ENCODE measurements around the gene LPCAT2.

The LPCAT2 gene, protein sequence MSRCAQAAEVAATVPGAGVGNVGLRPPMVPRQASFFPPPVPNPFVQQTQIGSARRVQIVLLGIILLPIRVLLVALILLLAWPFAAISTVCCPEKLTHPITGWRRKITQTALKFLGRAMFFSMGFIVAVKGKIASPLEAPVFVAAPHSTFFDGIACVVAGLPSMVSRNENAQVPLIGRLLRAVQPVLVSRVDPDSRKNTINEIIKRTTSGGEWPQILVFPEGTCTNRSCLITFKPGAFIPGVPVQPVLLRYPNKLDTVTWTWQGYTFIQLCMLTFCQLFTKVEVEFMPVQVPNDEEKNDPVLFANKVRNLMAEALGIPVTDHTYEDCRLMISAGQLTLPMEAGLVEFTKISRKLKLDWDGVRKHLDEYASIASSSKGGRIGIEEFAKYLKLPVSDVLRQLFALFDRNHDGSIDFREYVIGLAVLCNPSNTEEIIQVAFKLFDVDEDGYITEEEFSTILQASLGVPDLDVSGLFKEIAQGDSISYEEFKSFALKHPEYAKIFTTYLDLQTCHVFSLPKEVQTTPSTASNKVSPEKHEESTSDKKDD

DNA sequence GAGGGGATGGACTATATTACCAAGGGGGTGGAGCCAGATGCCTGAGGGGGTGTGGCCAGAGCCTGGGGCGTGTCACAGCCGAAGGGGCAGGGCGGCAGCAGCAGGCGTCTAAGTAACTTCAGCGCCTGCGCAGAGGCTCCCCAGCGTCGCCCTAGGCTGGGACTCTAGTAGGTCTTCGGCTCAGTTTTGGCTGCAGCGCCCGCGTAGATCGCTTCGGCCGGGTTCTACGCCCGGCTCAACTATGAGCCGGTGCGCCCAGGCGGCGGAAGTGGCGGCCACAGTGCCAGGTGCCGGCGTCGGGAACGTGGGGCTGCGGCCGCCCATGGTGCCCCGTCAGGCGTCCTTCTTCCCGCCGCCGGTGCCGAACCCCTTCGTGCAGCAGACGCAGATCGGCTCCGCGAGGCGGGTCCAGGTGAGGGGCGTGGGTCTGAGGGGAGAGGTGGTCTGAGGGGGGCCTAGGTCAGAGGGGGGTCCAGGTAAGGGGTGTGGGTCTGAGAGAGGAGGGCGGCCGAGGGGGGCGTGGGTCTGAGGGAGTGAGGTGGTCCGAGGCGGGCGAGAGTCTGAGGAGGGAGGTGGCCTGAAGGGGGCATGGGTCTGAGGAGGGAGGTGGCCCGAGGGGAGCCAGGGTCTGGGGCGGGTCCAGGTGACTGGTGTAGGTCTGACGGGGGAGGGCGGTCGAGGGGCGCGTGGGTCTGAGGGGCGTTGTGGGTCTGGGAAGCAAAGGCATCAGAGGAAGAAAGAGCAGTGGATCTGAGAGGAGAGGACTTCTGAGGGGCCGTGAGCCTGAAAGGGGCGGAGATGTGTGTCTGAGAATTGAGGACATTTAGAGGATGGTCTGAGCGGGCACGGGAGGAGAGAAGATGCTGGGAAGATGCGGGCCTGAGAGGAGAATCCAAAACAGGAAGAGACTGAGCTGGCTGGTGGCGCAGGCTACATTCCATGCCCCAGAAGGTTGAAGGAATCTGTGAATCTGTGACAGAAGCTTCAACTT lies at the start of gene LPCAT2:
Gene LPCAT2 (plus strand): TSS at position 132 of the 991 bp plus-strand sequence. CDS start 110 bp downstream, at position 242.
- DNase-seq: peak; percentile 17

GRCh38 chr16:55462241-55462640 lies 46.6 kb upstream of the LPCAT2 start:
- DNase-seq: no peak

DNA sequence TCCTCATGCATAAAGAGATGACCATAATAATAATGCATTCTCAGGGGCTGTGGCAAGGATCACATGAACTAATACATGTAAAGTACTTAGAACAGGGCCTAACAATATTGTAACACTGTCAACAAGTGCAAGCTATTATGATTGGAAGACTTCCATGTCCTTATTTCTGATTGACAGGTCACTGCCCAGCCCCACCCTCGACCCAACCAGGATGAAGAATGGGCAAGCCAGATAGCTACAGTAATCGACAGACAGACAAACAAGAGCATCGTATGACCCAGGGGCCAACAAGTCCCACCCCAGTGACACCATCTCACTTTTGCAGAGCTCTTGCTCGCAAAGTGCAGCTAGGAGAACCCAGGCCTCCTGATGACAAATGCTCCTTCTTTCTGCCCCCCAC lies 44.5 kb upstream of the LPCAT2 start:
- no peak for DNase-seq

DNA sequence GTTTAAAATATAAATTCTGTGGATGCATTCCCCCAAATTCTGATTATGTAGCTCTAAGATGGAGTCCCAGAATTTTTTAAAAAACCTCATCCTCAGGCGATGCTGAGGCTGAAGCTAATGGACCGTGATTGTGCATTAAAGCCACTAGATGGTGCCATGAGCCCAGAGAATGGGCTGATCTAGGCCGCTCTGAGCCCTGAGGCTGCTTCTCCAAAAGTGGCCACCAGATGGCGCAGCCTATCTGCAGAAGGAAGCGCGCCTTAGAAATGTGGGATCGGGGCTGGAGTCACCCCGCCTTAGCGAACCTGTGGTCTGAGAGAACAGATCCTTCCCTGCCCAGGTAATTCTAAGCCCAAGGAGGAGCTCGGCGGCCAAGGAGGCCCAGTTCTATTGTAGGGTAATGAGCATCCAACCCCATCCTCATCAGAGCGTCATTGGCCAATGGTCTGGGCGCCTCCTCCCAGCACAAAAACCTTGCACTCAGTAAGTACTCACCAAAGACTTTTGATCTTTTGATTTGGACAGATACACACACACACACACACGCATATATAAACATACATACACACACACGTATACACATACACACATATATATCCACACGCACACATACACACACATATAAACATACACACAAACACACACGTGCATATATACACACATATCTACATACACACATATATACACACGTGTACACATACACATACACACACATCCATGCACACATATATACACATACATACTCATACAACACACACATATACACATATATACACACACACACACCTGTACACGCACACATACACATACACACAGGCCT lies 43.6 kb upstream of the LPCAT2 start:
- DNase-seq: peak; percentile 71

GRCh38 chr16:55466209-55466608 lies 42.7 kb upstream of the LPCAT2 start:
- DNase-seq: no peak

- DNase-seq: no peak
Observed at GRCh38 chr16:55467898-55468297, 41.0 kb upstream of the LPCAT2 start.

- DNase-seq: no peak
Observed at GRCh38 chr16:55468352-55468990, 40.4 kb upstream of the LPCAT2 start.

DNA sequence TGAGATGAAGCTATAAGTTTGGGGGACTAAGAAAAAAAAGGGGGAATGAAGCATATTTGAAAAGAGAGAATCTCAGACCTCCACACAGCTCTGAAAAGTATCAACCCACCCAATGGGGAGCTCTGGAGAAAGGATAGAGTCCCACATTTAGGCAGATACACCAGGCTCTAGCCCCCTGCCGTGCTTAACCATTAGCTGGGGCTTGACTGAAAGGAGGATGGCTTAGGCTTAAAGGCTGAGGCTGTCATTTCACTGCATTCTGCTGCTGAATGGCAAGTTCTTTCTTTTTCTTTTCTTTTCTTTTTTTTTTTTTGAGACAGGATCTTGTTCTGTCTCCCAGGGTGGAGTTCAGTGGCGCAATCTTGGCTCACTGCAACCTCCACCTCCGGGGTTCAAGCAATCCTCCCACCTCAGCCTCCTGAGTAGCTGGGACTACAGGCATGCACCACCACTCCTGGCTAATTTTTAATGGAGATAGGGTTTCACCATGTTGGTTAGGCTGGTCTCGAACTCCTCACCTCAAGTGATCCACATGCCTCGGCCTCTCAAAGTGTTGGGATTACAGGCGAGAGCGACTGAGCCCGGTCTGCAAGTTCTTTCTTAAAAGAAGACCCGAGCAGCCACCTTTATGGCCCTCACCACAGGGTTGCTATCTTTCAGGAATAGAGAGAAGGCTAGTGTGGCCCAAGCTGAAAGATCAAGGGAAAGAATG lies 38.9 kb upstream of the LPCAT2 start:
- no peak for DNase-seq

GRCh38 chr16:55470533-55471371 lies 38.1 kb upstream of the LPCAT2 start:
- DNase-seq: peak; percentile 31

DNA sequence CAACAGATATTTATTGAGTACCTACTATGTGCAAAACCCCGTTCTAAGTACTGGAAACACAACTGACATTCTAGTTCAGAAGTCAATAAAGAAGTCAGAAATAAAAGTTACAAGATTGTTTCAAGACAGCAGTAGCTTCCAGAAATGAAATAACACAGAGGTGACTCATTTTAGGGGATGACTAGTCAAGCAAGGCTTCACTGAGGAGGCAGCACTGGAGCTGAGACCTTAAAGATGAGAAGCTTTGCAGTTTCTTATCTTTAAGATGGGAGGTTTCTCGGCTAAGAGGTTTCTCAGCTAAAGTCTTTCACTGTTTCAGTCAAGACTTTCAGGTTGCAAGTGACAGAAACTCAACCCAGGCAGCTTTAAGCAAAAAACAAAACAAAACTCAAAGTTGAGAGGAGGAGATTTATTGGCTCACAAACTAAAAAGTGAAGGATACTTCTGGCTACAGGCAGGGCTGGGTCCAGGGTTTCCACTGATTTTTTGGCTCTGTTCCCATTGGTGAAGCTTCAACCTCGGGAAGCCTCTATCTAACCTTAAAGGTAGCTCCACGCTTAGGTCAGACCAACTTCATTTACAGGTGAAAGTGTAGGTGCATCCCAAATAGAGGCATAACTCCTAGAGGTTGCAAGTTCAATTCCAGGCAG lies 37.3 kb upstream of the LPCAT2 start:
- DNase-seq: no peak

- no peak for DNase-seq
Observed at GRCh38 chr16:55473587-55473986, 35.3 kb upstream of the LPCAT2 start.

DNA sequence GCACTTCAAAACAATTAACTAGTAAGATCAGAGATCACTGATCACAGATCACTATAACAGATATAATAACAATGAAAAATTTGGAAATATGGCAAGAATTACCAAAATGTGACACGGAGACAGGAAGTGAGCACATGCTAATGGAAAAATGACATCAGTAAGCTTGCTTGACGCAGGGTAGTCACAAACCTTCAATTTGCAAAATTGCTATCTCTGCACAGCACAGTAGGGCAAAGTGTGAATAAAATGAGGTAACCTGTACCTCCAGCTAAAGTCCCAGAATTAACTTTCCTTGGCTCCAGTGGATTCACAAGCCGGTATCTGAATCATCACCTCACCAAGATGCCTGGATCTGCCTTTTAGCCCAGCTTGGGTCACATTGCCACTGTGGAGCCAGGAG lies 34.1 kb upstream of the LPCAT2 start:
- DNase-seq: no peak

DNA sequence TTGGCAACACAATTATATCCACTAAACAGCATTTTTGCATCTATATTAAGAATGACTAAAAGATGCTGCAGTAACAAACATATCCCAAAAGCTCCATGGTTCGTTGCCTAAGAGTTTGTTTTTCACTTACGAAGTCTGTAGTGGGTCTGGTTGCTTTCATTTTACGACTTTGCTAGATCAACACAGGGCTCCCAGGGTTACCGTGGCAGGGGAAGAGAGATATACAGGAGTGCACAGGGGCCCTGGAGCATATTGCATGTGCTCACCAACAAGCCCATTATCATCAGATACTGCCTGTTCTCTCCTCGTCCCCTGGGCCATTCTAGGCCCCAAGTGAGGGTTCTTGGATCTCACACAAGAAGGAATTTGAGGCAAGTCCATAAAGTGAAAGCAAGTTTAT lies 33.0 kb upstream of the LPCAT2 start:
- DNase-seq: no peak

DNA sequence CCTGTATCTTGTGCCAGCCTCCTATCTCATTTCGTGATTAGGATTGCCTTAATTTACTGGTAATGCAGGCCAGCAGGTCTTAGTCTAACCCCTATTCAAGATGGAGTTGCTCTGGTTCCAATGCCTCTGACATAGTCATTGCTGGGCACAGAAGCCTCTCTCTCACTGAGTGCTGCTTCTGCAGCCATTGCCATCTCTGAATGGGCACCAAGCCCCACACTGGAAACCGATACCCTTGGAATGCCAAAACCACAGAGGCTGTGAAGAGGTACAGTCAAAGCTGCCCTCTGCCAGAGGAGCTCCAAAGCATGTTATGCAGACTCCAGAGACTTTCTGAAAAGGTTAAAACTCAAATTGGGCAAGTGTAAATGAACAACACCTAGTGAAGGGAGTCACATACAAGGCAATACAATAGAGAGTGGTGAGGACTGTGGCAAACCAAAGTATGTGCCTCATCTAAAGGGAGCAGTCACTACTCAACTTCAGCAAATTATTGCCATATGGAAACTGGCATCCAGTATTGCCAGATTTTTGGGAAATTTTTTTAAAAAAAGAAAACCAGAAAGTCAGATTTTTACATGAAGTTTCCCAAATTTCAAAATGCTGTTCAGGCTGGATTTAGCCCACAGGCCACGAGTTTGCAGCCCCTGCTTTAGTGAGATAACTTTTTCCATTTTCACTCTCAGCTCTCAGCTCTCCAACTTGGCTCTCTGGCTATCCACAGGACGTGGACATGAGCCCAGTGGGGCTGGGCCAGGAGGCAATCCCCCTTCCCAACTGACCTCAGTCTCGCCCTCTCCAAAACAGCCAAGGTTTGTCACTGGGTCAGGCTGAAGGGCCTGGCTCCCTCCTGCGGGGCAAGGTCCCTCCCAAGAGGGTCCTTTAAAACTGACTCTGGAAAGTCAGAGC lies 32.0 kb upstream of the LPCAT2 start:
- DNase-seq: no peak

DNA sequence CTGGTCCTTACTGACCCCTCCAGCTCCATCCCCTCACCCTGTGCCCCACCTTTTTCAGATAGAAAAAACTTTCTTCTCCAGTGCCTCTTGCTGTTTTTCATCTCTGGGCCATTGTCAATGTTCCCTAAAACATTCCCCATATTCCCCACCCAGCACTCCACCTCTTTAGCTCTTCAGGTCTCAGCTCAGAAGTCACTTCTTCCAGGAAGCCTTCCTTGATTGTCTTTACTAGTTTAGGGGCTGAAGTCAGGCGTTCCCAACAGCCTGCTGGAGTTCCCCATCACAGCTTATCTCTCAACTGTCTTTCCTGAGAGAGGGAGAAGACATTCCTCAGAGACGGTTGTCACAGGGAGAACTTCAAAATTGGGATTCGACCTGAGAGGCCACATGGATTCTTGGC lies 31.1 kb upstream of the LPCAT2 start:
- DNase-seq: no peak

GRCh38 chr16:55478827-55479429 lies 29.9 kb upstream of the LPCAT2 start, which contains the start of gene MMP2:
TSS of gene MMP2 (plus strand) at chr16:55479198. CDS start at chr16:55479480, 282 bp downstream.
- peak; percentile 44 for DNase-seq

DNA sequence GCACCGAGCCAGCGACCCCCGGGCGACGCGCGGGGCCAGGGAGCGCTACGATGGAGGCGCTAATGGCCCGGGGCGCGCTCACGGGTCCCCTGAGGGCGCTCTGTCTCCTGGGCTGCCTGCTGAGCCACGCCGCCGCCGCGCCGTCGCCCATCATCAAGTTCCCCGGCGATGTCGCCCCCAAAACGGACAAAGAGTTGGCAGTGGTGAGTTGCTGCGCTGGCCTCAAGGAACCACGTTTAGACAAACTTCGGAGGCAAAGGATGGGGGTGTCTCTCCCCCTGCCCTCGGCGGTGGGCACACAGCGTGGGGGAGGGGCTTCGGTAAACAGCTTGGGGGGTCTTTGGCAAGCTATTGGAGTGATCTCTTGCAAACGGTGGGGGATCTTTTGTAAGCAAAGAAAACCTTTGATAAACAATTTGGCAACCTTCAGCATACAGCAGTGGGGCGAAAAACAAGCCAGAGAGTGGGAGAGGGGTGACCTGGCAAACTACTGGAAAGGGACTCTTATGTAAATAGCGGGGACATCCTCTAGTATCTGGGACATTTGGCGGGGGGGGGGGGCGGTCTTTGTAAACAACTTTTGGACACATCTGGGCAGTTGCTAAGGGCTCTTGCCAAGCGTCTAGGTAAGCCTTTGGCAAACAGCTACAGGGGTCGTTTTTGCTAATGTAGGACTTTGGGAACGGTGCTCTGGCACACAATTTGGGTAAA lies 29.3 kb upstream of the LPCAT2 start:
- peak; percentile 22 for DNase-seq
